T-helper 22 cell (primary cell): Measurements from ENCODE around the gene MECR.
A peak's percentile ranks its signal among the peaks of the same experiment; 100 is the strongest.

Source experiments
- DNase-seq: peaks from one replicate; pipeline ENCODE4 v3.0.0-alpha.2; 2020; ENCODE audit warnings: low read depth

Gene MECR

DNA sequence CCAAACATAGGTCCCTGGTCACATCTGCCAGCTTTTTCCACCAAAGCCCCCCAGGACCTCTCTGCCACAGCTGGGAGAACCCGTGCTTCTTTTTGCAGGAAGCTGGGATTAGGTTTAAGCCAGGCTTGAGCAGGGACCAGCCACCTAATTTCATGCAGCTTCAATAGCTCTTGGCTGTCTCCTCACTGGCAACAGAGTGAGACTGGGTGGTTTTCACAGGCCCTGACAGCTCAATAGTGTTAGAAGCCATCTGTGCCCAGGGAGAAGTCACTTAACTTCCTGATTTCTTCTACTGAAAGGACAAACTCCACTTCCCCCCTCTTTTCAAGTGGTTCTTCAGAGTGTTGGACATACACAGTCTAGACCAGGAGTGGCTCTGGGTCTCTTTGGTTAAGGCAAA, 28.7 kb downstream of the MECR start:
- DNase-seq, result no peak

DNA sequence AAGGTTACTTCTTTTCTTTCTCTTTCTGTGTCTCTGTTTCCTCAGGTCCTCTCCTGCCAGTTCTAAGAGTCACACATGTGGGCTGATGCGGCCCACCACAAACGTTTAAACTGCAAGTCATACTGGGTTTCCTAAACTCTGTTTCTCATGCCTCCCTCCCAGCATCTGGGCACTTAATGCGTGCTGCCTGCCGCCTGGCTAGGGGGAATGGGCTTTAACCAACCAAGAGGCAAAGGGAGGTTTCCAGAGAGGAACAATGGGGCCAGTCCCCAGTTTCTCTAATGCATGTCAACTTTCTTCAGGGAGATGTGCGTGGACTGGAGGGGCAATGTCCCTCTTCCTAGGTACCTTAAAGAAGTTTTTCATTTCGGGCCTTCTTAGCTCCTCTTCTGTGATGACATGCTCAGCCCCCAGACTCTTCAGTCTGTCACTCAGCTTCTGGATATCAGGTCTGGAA, 29.1 kb downstream of the MECR start:
- no peak for DNase-seq

DNA sequence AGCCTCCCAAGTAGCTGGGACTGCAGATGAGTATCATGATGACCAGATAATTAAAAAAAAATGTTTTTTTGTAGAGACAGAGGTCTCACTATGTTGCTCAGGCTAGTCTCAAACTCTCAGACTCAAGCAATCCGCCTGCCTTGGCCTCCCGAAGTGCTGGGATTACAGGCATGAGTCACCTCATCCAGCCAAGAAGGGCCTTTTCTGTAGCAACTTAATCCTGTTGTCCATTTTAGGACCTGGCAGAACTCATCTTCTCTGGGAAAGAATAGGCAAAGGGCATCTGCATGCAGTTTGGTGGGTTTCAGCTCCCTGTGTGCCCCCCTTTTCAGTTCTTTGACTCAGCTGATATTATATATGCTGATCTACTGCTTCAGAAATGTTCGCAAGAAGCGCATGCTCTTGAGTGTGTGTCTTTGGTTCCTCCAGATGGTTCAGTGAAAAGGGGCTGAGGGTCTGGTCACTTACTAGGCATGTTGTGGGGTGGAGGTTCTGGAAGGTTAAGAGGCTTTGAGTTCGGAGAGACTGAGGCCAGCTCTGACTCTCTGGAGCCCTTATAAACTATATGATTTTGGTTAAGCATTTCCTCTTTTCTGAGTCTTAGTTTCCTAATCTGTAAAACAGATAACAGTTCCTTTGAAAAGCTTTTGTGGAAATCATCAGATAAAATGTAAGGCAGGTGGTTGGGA, 29.7 kb downstream of the MECR start:
- DNase-seq, result no peak

DNA sequence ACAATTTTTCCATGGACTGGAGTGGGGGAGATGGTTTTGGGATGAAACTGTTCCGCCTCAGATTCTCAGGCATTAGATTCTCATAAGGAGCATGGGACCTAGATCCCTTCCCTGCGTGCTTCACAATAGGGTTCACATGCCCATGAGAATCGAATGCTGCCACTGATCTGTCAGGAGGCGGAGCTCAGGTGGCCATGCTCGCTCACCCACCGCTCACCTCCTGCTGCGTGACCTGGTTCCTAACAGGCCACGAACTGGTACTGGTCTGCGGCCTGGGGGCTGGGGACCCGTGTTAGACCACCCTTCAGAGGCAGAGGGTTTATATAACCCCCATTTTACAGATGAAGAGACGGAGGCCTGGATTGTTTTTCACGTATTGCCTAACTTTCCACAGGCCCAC, 32.7 kb downstream of the MECR start:
- no peak for DNase-seq

DNA sequence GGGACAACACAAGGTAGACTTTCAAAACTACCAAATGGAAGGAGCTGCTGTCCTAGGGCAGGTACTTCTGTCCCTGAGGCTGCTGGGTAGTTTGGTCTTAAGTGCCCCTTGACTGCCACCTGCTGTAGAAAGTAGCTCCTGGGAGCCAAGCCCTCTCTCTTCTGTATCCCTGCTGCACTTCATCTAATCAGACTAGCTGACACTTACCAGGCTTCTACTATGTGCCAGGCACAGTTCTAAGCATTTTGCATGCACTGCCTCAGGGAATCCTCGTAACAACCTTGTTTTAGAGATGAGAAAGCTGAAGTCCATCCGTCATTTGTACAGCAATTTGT, 33.2 kb downstream of the MECR start:
- no peak for DNase-seq

DNA sequence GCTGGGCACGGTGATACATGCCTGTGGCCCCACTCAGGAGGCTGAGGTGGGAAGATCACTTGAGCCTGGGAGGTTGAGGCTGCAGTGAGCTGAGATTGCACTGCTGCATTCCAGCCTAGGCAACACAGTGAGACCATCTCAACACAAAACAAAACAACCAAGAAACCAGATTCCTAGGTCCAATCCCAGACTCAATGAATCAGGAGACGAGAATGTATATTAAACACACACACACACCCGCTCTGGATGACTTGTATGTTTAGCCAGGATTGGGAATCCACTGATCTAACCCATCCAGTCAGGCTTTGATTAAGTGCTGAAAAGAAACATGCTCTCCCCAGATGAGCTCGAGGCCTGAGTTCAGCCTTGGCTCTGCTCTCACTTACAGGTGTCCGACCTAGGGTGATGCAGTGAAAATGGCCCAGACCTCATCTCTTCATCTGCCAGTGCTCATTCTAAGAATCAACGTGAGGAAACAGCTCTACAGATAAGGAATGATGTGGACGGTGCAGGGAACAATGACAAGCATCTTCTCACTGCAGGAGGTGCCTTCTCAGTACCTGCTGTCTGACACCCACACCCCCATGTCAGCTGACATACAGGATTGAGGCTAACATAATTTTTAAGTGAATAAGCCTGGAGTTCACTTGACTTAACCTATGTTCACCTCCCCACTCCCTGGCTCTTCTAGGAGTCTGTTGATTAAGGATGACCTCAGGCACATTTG, 33.7 kb downstream of the MECR start:
- no peak for DNase-seq

DNA sequence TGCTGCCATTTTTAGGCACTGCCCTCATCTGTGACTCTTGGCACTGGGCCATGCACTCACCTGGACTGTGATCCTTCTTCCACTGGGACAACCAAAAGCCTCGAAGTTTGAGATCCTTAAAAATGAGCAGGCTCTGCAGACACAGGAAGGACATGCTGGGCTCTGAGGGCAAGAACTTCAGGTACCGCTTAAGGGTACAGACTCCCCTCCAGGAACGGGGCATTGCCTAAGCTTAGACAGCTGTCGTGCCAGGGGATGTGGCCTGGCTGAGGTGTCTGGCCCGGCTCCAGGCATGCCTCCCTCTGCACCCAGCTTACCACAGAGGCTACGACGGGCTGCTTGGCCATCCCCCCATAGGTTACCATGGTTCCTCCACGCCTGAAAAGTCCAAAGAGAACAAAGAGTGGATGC, 34.8 kb downstream of the MECR start:
- DNase-seq, result no peak

DNA sequence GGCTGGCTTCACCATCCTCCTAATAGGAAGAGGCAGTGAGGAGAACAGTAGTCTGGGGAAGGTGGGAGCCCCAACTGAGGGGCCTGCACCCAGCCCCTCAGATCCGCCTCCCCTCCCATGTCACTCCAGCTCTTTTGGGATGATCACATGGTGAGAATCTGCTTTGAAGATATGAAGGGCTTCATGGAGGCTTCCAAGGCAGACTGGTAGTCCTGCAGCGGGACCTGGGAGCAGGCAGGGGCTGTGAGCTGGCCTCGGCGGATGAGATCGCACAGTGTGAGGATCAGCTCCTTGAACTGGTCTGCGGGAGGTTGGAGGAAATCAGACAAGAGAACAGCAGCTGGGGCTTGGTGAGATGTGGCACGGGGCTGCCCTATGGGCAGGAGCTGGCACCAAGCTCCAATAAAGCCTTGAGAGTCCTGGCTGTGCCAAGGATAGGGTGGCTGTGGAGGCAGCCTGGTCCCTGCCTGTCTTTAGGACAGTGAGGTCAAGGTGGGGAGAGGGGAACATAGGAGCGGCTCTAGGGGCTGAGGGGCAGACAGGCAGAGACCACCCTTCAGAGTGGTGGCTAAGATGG, 36.8 kb downstream of the MECR start:
- DNase-seq, result no peak

DNA sequence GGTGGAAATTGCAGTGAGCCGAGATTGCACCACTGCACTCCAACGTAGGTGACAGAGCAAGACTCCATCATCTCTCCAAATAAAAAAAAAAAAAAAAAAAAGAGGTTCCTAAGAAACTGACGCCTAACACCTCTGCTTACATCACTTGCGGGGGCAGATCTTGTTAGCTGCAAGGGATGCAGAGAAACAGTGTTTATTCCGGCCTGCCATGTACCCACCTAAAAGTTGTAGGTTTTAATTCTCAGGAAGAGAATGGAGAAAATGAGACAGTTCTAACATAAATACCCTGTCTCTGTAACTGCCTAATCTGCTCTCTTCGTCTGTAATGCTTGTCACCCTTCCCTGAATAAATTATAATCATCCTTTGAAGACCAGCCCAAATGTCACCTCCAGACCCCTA, 40.0 kb downstream of the MECR start:
- DNase-seq, result no peak

DNA sequence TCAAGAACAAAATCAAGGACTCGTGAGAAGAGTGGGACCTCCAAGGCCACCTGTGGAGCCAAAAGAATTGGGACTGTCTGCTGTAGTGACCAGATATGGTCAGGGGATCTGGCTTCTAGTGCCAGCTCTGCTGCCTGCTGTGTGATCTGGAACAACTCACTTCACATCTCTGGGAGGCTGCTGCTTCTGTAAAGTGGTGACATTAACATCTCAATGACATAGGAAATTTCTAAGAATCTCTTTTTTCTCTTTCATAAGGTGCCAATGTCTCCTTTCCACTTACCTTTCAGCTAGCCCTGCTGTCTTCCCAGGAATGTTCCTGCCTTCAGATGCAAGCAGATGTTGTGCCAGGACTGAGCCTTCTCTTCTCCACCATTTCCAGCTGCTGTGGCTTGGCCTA, 44.0 kb downstream of the MECR start:
- no peak for DNase-seq

DNA sequence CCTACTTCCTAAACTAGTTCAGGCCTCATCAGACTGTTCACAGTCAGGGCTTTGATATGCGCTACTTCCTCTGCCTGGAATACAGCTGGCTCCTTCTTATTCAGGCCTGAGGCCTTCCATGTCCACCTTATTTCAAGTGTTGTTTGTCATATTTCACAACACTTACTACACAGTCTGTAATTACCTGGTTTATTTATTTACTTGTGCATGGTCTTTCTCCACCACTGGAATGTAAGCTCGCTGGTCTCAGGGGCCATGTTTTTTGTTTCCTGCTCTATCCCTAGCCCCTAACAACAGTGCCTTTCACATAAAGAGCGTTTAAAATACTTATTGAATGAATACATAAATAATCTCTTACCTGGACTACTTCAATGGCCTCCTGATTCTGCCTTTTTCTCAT, 44.5 kb downstream of the MECR start:
- no peak for DNase-seq

DNA sequence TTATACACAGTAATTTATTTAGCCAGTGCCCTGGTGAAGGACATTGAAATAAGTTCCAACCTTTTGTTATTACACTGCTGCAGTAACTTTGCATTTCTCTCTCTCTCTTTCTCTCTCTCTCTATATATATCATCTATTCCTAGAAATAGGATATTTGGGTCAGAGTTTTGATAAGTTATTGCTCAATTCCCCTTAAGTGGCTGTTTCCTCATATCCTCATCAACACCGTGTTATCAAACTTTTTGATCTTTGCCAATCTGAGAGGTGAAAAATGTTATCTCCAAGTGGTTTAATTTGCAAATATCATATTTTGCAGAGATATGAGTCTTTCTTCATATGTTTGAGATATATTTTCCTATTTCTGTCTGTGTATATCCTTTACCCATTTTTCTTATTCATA, 47.4 kb downstream of the MECR start:
- DNase-seq, result no peak

DNA sequence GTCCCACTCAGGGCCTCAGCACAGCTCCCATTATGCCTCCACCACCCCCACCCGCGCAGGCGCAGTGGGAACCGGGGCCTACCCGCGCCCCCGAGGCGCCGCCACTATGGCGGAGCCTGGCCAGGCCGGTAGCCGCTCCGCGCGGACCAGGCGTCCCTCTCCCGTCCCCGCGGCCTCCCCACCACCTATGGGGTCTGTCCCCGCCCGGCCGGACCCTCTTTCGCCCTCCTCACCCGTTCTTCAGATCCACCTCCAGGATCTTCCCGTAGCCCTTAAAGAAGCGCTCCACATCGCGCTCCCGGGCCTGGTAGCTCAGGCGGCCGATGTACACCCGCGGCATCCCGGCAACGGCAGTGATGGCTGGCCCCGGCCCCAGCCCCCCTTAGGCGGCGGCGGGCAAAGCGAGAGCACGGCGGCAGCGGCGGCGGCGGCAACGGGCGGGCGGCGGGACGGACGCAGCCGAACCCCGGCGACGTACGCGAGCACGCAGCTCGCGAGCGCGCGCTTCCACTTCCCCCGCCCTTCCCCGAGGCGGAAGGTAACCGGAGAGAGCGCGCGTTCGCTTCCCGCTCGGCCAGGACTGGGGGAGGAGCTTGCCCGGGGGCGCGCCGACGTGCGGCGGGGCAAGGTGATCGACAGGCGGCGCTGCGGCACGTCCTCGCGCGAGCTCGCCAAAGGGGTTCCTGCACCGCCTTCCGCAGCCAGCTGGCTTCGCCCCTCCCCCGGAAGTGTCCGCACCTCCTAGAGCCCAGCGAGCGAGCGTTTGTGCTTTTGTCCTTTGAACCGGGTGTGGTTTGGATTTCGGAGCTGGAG, 49.1 kb downstream of the MECR start, which contains the start of gene SRSF4:
Gene SRSF4 (minus strand): TSS at position 488 of the 813 bp plus-strand sequence. CDS start 148 bp downstream, at position 340.
- DNase-seq, result peak; percentile 96

DNA sequence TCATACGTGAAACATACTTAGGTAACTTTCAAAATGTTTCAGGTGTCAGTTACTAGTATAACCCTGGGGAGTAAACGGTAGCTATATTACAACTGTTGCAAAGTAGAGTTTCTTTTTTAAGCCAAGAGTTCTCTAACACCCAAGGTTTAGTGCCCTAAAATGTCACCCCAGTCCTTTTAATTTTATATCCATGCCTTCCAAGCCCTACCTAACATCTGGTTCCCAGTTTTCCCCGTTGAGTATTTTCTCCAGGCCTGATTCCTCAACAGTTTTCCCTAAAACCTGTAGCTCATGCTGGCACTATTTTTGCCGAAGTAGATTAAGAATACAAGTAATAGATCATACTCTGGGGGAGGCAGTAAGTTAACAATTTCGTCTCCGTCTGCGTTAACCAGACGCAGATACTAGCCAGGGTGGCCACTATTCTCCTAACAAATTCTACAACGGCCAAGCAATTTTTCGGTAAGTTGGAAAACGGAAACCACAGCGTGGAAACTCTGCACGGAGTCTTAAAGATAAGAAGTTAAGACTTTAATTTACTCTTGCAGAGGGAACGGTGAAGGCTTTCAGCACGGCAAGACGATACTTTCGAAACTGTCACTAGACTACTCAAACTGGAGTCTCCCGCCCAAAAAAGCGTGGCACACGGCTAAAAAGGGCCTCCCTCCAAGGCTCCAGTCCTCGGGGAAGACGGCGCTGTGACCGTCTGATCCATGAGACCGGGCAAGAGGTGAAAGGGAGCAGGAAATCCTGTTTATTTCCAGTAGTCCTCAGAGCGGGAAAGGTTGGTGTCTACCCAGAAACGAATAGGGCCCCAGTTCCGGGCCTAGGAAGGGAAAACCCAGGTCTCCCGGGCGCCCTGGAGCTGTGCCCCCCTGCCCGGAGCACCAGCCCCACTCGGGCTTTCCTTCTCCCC, 50.0 kb downstream of the MECR start:
- no peak for DNase-seq

DNA sequence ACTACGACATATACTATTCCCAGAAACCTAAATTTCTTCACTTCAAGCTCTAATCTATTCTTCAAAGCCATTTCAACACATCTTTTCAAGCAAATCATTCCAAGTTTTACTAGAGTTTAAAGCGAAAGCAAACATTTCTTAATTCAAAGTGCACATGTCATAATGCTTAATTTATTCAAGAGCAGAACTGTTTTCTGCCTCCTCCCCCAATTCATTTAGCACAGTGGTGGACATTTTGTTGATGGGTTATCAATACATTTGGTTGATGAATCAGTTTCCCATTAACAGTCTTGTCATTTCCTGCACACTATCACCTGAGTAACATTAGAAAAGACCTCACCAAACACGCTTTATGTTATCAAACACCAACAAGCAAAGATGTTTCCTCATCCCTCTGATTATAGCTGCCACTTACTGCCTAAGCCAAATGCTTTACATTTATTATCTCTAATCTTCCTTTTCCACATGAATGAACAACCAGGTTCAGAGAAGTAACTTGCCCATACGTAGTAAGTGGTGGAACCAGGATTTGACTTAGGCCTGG, 51.0 kb downstream of the MECR start:
- DNase-seq, result no peak

DNA sequence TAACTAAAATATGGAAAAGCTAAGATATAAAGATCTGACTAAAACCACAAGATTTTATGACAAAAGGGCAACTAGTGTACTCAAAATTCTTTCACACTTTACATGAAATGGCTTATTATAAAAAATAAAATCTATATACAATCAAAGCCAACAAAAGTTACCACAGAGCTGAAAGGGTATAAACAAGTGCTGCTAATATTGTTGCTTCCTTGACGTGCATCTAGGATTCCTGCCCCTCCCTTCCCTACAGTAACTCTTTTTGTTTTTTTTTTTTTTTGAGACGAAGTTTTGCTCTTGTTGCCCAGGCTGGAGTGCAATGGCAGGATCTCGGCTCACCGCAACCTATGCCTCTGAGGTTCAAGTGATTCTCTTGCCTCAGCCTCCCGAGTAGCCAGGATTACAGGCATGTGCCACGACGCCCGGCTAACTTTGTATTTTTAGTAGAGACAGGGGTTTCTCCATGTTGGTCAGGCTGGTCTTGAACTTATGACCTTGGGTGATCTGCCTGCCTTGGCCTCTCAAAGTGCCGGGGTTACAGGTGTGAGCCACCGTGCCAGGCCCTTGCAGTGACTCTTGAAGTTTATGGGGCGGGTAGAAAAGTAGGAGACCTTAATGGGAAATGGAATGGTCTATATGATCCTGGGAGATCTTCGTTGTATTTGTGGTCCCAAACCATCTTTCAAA, 53.6 kb downstream of the MECR start:
- DNase-seq, result no peak

DNA sequence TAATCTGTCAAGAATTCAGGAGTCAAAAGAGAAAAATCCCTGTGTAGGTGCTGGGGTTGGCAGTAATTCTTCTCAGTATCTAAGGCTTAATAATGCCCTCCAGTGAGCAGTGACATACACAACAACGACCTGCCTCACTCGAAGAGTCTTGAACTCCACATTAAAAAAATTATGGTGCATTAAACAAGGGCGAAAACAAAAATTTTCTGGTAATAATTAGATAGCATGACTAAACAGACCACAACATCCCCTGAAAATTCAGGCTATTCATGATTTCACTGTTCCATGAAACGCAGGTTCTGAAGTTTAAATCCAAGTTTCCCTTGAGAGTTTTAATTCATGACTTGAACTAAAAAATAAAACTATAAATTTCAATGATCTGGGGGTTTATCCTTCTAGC, 54.2 kb downstream of the MECR start:
- DNase-seq, result no peak

DNA sequence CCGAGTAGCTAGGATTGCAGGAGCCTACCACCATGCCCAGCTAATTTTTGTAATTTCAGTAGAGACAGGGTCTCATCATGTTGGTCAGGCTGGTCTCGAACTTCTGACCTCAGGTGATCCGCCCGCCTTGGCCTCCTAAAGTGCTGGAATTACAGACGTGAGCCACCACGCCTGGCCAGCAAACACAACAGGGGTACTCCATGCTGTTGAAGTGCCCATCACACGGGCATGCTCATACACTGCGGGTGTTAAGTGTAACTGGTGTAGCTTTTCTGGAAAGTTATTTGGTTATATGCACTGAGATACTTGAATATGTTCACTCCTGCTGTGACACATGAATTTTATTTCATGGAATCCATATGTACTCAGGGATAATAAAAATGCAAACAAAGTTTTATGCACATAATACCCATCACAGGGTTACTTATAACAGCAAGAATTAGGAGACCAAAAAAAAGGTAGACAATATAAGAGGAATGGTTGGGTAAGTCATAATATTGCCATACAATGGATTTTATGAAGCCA, 58.3 kb downstream of the MECR start:
- no peak for DNase-seq

DNA sequence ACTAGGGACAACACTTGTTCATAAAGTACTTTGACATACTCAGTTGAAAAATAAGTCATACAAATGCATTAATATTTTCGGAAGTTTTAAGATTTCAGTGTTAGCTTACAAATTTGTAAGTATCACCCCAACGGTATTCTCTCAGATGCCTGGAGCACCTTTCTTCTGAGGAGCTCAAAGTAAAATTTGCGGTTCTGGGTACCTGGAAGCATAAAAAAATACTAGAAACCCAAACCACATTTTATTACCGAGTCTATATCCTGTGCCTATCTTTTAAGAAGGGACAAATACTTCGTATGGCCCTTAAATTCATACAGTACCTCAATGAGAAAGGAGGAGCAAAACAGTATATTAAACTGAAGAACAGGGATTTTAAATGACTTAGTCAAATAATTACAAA, 59.2 kb downstream of the MECR start:
- no peak for DNase-seq

DNA sequence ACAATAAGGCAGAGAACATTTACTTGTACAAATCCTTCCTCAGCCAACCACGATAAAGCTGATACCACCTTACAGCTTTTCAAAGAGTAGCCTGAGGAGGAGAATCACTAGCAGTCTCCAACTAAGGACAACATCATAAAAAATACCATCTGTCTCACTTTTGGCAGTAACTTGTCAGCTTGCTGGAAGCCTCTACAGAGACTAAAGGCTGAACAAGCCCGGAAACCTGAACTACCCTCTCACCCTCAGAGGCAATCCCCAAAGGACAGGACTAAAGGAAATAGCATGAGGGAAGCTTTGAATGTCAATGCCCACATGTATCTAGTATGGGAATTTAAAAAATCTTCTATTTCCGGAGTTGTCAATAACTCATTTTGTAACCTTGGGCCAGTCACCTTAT, 59.6 kb downstream of the MECR start:
- no peak for DNase-seq
